Measurements from ENCODE around the gene PVALB. TPM values are rescaled to one million over a fixed set of nuclear protein-coding genes. Genes with fewer than 3 reads are reported as not detected.

The PVALB gene
- total RNA-seq, 1 donor from 2014 or later: not detected

GRCh38 chr22:36787204-36787988, 29.4 kb downstream of the PVALB start:
- no peak for TF ChIP-seq CTCF (IDR thresholded peaks at IDR 0.05; ENCODE audit: insufficient read depth, low read length, poor library complexity, severe bottlenecking)
- no peak for DNase-seq (ENCODE audit: low read depth)
- H3K27me3 ChIP-seq (ENCODE audit: control insufficient read depth, insufficient read depth, low read length): peaks cover 35% of the 10 kb centered on the region
- H3K36me3 ChIP-seq (ENCODE audit: control insufficient read depth, insufficient read depth, low read length): no peaks in the 10 kb centered on the region
- no peak overlapping the region for H3K4me3 ChIP-seq (ENCODE audit: low read depth, low read length)

- TF ChIP-seq CTCF (IDR thresholded peaks at IDR 0.05; ENCODE audit: insufficient read depth, low read length, poor library complexity, severe bottlenecking): no peak
- no peak for DNase-seq (ENCODE audit: low read depth)
- H3K36me3 ChIP-seq (ENCODE audit: control insufficient read depth, insufficient read depth, low read length): no peaks in the 10 kb centered on the region
- H3K4me3 ChIP-seq (ENCODE audit: low read depth, low read length): no peak overlapping the region
- H3K27me3 ChIP-seq (ENCODE audit: control insufficient read depth, insufficient read depth, low read length): peaks cover 28% of the 10 kb centered on the region
These were observed 33.1 kb downstream of the PVALB start for GRCh38 chr22:36783743-36784142.

- peak; percentile 47 for DNase-seq (ENCODE audit: low read depth)
- Histone ChIP-seq H3K36me3 (ENCODE audit: control insufficient read depth, insufficient read depth, low read length) (no peaks in the 10 kb centered on the region), H3K4me3 (ENCODE audit: low read depth, low read length) (no peak overlapping the region), H3K27me3 (ENCODE audit: control insufficient read depth, insufficient read depth, low read length) (peaks cover 20% of the 10 kb centered on the region)
- peak; percentile 90 for TF ChIP-seq CTCF (IDR thresholded peaks at IDR 0.05; ENCODE audit: insufficient read depth, low read length, poor library complexity, severe bottlenecking)
These were observed 34.9 kb downstream of the PVALB start for GRCh38 chr22:36781656-36782627.

GRCh38 chr22:36778020-36778419, 38.8 kb downstream of the PVALB start:
- no peak for TF ChIP-seq CTCF (IDR thresholded peaks at IDR 0.05; ENCODE audit: insufficient read depth, low read length, poor library complexity, severe bottlenecking)
- H3K4me3 ChIP-seq (ENCODE audit: low read depth, low read length): no peak overlapping the region
- DNase-seq (ENCODE audit: low read depth): no peak

GRCh38 chr22:36776722-36777121, 40.1 kb downstream of the PVALB start:
- TF ChIP-seq CTCF (IDR thresholded peaks at IDR 0.05; ENCODE audit: insufficient read depth, low read length, poor library complexity, severe bottlenecking): no peak
- no peaks in the 10 kb centered on the region for H3K27me3 ChIP-seq (ENCODE audit: control insufficient read depth, insufficient read depth, low read length)
- H3K36me3 ChIP-seq (ENCODE audit: control insufficient read depth, insufficient read depth, low read length): no peaks in the 10 kb centered on the region
- no peak for DNase-seq (ENCODE audit: low read depth)
- H3K4me3 ChIP-seq (ENCODE audit: low read depth, low read length): no peak overlapping the region

More at GRCh38 chr22:36778020-36778419, 38.8 kb downstream of the PVALB start:
- no peaks in the 10 kb centered on the region for H3K36me3 ChIP-seq (ENCODE audit: control insufficient read depth, insufficient read depth, low read length)
- H3K27me3 ChIP-seq (ENCODE audit: control insufficient read depth, insufficient read depth, low read length): peaks cover 6% of the 10 kb centered on the region
